Placental pericyte (primary cell): Measurements from ENCODE around the gene ELOVL7. TPM values are rescaled to one million over a fixed set of nuclear protein-coding genes. Genes with fewer than 3 reads are reported as not detected.

Experiments used
- total RNA-seq: library from RNA; depleted of rRNA; stranded (reverse); fragments of >200 nt; gene quantifications from 2 replicates; pipeline ENCODE4 v1.2.3, GENCODE V29; 2012

The ELOVL7 gene
- total RNA-seq = under 0.01 and 0.29 TPM in 2 replicates

DNA sequence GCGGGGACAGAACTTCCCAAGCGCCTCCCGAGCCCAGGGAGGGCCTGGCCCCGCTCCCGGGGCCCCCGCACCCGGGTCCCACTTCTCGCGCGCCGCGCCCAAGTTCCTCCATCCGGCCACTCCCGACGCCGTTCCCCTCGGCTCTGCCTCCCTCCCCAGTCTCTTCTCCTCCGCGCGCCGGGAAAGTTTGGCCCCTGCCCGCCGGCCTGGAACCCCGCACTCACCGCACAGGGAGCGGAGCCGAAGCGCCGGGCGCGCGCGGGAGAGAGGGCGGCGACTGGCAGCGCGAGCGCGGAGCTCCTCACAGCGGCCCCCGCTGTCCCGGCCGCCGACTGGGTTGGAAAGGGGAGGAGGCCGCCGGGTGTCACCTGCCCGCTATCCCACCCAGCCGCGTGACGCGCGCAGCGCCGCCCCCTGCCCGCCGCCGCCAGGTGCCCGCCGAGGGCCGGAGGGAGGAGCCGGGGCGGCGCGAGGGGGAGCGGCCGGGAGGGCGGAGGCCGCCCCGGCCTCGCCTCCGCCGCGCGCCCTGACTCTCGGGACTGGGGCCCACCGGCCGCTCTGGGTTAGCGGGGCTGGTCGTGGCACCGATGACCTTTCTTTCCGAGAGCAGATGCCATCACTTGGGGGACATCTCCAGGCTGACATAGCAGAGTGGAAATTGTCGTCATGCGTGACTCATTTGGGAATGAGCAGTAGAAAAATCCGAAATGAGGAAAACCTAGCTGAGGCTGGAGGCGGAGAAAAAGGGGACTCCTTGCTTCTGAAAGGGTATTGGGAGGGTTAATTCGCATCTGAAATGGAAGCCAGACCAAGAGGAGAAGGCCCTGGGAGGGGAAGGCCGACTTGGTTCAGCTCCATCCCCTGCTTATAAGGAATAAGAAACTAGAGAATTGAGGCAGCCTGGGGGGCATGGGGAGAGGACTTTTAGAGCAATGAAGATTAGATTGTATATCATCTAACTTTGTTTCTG, at the start of gene ELOVL7:
Gene ELOVL7 (minus strand): TSS at position 334 of the 970 bp plus-strand sequence. CDS start 56,872 bp downstream, outside the sequence.

Other genes with a start within 250 kb of the ELOVL7 start
- 0.44 and 12.0 TPM in 2 replicates for gene DEPDC1B, start 144.1 kb downstream of the ELOVL7 start, total RNA-seq
- 13.3 and 24.5 TPM in 2 replicates for gene ERCC8, start 100.8 kb upstream of the ELOVL7 start, total RNA-seq
- gene NDUFAF2, start 100.9 kb upstream of the ELOVL7 start, total RNA-seq = 16.3 and 26.7 TPM in 2 replicates